HG02571 (cell line): ENCODE measurements around the gene ABCC11.

Experiments
- ATAC-seq: cut with Tn5 transposase; IDR thresholded peaks from one replicate; pipeline ENCODE4 v1.9.1; 2021; ENCODE audit warnings: mild to moderate bottlenecking, moderate library complexity; ENCODE audit not compliant: unreplicated experiment

ABCC11 gene

DNA sequence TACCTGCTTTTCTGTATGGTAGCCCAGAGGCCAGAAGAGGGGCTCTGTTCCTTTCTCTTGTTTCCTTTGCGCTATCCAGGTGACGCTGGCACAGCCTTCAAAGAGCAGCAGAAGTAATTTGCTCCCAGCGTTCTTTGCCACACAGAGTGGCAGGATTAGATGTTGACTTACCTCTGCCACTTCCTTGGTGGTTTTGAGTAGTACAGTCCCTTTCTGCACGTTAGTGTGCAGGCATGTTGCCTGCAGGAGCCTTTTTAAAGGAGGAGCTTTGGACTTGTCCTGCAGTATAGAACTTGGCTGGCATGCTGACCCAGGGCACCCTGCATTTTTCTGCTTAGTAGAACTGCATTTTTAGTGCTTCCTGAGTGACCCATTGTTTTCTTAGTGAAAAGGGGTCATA is at the start of gene ABCC11:
Gene ABCC11 (minus strand): TSS at position 229 of the 400 bp plus-strand sequence. CDS start 15,618 bp downstream, outside the sequence.
- no peak for ATAC-seq

DNA sequence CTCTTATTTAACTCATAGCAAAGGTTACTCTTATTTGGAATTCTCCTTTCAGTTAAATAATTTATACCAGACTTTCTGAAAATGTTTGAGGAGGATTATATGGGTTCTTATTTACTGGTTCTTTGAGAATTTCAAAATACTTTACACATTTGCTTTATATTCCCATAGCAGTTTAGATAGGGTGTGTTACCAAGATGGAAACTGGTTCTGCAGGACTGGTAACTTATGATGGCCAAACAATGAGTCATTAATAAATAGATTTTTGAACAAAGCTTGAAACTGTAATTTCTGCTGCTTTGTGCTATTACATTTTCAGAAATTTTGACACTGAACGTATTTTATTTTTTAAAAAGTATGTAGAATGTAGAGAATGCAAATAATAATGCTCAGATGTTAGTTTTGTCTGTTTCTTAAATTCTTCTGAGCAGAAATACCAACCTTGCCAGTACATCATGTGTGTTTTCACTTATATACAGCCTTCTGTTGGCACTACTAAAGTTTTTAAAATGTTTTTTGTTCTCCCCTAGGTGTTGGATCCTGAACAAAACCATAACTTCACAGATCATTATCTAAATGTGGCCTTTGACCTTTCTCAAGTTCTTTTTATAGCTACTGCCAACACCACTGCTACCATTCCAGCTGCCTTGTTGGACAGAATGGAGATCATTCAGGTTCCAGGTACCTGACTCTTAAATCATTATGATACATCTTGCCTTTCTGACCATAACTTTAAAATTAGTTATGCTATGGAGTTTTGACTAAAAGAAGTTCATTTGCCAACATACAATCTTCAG is 48.3 kb upstream of the ABCC11 start:
- ATAC-seq = no peak

DNA sequence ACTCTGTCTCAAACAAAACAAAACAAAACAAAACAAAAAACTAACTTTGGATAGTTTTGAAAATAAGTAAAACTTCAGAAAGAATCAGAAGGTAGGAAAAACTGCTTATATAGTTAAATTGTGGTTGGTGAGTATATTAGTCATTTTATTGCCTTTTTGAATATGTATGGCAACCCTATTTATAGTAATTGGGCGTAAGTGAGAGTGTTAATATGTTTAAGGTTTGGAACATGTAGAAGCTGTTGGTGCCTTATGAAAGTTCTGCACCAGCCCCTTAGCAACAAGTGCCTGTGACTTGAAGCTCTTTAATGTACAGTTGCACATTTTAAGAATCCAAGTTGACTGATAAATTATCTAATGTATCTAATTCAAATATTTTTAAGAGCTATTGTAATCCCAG is 47.4 kb upstream of the ABCC11 start:
- ATAC-seq = no peak

DNA sequence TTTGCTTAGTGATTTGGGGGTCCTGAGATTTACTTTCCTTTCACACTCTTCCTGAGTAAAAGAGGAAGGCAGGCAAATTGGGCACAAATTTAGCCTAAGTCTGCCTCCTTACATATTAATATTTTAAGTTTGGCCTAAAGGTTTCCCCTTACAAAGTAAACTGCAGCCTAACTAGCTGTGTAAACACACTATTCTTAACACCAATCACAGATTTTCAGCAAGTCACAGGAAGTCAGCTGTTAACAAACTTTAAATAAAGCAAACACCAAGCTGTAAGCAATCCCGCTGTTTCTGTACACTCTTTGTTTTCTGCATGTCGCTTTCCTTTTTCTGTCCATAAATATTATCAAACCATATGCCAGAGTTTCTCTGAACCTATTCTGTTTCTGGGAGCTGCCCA is 45.1 kb upstream of the ABCC11 start:
- ATAC-seq = no peak

DNA sequence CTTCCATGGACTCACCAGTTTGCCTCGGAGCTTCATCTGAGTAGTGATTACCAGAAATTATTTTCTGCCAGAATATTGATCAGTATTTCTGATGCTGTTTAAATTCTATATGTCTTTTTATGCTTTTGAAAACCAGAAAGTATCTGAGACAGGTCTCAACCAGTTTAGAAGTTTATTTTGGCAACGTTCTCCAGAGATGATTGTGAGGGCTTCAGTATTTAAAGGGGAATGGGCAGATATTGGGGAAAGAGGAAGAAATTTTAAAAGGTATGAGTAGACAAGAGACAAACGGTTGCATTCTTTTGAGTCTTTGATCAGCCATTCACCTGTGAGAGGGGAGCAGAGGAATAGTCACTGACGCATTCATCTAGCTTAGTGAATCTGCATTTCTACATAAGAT is 44.4 kb upstream of the ABCC11 start:
- no peak for ATAC-seq

DNA sequence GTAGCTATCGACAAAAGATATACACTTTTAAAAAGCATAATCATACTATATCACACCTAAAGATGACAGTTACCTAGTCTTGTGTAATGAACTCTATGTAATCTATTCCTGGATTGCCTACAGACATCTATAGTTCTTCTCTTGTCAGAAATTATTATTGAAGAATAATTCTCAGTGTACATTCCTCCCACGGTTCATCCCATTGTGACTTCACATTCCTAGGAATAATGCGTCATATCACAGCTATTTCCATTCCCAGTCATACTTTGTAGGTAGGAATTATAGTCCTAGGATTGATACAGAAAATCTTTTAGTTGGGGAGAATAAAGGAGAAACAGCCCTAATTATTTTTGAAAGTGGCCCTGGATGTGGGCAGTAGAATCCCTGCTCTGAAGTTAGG is 44.0 kb upstream of the ABCC11 start:
- ATAC-seq = no peak

DNA sequence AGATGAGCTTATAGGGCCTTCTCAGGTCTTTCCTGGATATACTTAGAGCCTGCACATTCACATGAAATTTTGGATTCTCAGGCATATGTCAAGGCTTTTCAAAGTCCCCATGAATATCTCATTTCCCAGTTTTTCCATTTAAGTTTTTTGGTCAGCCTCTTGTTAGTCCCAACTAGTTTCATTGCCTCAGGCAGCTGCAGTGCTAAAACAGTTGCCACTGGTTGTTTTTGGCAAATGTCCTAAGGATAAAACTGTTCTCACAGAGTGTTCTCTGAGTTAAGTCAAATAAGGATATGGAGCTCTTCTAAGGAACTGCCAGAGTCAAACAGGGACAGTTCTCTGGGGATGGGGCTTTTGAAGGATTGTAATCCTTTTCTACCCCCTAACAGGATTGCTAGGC is 39.9 kb upstream of the ABCC11 start:
- ATAC-seq = no peak

DNA sequence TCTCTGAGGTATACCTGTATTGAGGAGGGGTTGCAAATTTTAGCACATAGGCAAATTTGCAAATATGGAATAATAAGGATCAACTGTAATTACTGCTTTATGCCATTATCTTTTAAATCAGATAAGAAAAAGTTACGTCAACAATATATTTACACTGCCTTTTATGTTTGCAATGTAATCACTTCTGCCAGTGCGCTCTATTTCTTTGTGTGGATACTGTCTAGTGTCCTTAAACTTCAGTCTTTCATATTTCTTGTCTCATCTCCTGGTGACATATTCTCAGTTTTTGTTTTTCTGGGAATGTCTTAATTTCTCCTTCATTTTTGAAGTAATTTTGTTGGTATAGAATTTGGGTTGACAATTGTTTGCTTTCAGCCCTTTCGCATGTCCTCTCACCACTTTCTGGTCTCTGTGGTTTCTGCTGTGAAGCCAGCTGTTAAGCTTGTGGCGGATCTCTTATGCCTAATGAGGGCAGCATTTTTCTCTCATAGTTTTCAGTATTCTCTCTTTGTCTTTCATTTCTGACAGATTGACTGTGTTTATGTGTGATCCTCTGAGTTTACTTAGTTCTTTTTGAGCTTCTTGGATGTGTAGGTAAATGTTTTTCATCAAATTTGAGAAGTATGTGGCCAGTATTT is 37.6 kb upstream of the ABCC11 start:
- no peak for ATAC-seq

DNA sequence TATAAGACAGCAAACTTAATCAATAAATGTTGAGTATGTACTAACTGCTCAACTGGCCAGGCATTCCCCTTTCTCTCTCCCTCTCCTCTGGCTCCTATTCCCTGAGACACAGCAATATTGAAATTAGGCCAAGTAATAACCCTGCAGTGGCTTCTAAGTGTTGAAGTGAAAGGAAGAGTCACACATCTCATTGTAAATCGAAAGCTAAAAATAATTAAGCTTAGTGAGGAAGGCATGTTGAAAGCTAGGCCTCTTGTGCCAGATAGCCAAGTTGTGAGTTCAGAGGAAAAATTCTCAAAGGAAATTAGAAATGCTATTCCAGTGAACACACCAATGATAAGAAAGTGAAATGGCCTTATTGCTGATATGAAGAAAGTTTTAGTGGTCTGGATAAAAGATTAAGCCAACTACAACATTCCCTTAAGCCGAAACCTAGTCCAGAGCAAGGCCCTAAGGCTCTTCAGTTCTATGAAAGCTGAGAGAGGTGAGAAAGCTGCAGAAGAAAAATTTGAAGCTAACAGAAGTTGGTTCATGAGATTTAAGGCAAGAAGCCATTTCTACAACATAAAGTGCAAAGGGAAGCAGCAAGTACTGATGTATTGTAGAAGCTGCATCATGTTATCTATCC is 35.4 kb upstream of the ABCC11 start:
- ATAC-seq = no peak

DNA sequence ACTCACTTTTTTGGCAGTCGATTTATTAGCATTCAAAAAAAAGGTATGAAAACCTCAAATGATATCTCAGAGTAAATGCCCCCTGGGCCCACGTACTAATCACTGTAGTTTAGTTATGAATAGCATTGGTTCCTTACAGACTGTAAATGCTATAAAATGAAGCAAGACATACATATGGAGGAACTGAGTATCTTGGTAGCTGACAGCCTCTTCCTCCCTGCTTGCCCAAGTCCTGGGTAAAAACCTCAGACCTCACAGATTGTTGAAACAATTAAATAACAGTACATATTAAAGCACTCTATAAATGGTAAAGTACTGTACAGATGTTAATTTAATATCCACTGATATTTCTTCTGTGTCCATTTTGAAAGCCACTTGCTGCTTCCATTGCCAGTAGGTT is 33.2 kb upstream of the ABCC11 start:
- ATAC-seq = no peak

DNA sequence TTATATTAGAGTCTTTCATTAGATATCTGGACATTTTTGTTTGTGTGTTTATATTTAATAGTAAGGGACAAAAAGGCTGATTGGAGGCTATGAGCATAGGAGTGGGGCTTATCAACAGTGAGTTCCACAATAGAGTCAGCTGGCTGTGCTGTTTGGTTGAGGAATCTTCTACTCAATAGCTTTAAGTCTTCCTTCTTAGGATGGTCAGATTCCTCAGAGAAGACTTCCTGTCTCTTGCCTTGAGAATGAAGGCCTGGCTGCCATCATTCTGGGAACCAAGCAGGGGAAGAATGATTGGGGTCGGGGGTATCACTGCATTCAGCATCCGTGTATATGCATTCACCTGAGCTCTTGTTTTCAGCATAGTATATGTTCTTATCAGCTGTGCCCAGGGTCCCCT is 31.9 kb upstream of the ABCC11 start:
- no peak for ATAC-seq

DNA sequence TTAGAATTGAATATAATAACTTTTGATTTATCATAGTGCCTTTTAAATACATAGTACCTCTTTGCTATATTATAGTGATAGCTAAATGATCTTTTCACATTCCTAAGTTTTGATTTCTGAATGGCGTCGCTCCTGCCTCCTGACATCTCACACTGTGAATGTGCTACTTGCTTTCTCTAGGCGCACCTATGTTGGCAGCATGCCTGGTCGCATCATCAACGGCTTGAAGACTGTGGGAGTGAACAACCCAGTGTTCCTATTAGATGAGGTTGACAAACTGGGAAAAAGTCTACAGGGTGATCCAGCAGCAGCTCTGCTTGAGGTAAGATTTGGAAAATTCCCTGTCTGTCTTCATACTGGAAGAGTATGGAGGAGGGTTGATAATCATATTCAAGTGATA is 29.8 kb upstream of the ABCC11 start:
- no peak for ATAC-seq

DNA sequence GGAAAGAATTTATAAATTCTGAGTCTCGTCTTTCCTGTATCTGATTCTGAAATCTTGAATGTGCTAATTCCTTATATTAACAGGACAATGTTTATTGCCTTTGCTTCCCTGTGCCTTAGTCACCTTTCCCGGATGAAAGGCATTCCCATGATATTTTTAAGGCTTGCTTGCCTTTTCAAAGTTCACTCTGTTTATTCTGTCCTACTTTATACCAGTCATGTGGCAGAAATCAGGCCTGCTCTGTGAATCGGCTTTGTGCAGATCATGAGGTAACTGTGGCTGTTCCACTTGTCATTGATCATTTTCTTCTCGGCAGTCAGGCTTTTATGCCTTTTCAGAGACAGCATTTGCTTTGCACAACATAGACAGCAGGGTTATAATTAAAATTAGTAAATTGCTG is 28.8 kb upstream of the ABCC11 start:
- ATAC-seq = no peak

DNA sequence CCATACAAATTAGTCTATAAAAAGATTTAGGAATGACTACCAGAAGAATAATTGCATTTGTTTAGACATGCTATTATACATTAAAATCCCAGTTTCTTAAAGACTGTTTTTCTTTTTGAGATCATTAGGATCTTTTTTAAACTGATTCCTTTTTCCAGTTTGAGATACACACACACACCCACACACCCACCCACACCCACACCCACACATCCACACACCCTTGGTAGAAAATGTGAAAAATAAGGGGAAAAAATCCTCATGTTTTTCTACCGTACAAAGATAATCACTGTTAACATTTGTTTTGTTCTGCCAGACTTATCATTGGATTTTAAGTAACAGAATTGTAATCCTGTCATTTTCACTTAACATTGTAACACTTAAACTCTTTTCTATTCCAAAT is 27.1 kb upstream of the ABCC11 start:
- ATAC-seq = no peak

DNA sequence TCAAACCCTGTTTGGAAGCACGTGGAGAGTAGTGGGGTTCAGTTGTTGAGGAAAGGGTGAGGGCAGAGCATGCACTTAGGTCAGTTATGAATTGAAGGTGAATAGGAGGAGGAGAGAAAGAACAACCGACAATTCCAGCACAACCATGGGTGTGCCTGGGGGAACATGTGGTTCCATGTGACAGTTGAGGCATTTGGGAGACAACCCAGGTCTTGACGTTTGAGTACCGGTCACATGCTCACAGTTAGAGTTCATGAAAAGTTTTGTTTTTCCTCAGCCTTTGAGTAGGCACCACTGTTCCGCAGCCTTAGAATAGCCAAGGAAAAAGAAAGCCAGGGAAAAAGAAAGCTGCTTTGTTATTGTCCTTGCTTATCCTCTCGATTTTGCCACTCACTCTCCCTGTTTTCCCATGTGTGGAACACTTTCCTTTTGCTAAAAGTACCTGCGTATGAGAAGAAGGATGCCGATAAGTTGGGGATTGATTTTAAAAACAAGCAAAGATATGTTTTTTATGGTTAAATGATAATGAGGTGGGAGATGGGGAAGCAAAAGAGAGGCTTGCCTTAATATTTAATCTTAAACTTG is 25.6 kb upstream of the ABCC11 start:
- no peak for ATAC-seq

DNA sequence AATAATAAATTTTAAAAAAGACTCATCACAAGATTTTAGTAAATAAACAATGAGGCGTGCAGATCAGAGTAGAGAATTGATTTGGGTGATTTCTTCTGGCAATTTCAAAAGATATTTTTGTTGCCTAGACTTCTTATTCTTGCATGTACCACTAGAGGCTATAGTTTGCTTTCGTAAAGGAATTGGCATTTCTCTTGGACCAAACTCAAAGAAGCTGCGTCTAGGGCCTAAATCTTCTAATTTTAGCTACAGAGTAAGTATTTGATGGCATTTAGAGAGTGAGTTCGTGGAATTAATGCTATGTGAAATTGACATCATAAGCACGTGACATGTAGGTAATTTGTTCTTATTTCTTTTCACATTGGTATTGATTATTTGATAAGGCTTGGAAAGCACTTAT is 24.4 kb upstream of the ABCC11 start:
- ATAC-seq = no peak

DNA sequence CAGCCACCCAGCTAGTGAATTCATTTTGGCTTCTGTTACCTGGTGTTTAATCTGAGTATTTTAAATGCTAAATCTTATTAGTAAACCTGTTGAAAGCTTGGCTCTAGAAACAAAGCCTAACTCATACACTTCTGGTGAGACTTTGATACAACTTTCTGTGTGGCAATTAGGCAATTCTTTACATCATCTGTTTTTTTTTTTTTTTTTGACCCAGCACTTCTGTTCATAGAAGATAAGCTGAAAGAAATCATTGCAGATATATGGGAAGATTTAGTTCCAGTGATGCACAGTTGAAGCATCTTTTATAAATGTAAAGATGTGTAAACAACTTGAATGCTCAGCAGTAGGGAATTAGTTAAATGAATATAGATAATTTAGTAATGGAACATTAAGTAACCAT is 21.7 kb upstream of the ABCC11 start:
- ATAC-seq = no peak

DNA sequence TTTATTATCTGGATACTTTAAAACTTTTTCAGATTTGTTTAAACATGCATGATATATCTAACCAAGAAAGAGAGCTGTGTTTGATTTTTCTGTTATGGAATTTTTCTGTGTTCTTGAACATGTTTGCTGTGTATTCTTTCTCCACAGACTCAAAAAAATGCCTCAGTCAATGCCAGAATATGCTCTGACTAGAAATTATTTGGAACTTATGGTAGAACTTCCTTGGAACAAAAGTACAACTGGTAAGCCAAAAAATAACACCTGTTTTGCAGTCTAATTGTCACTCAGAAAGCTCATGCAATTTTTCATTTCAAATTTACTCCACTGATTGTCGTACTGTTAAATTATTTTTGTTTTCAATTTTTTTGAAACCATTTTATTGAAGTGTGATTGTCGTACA is 15.3 kb upstream of the ABCC11 start:
- no peak for ATAC-seq

DNA sequence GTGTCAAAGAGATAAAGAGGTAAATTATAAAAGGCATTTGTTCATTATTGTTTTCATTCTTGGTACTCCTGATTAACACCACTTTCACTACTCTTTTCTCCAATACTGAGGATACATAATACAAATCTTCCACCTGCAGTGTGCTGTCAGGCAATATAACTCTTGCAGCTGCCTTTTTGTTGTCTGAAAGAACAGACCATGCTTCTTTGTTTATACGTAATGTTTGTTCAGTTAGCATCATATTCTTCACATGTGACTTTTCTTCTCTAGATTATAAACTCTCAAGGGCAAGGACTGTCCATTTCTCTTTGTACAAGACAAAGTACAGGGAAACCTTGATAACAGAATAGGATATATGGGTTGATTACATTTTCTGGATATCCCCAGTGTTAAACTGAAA is 14.2 kb upstream of the ABCC11 start:
- ATAC-seq = no peak

DNA sequence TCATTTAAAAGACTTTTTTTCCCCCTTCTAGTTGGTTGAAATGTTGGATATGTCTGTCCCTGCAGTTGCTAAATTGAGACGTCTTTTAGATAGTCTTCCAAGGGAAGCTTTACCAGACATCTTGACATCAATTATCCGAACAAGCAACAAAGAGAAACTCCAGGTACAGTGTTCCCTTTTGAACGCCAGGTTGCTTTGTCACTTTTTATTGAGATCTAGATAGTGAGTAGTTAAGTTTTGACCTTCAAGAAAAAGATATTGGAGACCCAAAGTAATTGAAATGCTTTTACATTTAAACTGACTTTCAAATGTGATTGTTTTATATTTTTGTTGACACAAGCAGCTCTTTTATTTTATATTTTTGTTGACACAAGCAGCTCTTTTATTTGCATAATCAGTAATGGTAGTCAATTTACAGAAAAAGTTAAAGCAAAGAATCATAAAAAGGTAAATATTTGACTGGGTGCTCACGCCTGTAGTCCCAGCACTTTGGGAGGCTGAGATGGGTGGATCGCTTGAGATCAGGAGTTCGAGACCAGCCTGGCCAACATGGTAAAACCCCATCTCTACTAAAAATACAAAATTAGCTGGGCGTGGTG is 9.3 kb upstream of the ABCC11 start:
- ATAC-seq = no peak

DNA sequence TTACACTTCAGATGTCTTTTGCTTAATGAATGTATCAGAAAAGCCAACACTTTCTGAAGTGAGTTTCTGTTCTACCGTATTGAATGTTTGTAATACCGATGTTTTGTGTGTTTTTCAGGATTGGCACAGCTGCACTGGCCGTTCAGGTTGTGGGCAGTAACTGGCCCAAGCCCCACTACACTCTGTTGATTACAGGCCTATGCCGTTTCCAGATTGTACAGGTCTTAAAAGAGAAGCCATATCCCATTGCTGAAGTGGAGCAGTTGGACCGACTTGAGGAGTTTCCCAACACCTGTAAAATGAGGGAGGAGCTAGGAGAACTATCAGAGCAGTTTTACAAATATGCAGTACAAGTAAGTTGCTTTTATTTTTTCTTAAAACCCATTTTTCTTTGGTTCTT is 4.7 kb upstream of the ABCC11 start:
- ATAC-seq = no peak
